Calu3 (cell line): ENCODE measurements around the gene SQSTM1. TPM values are rescaled to one million over a fixed set of nuclear protein-coding genes. Genes with fewer than 3 reads are reported as not detected.

Experiments
- BruUV-seq: library from RNA; stranded (reverse); fragments of 400-500 nt; replicated peaks from 2 replicates; lab custom pipeline; 2021; lab: Mats Ljungman, UMichigan
- CTCF ChIA-PET: fragments of 300-600 bp; sonication (Branson Sonifier 250); formaldehyde crosslinking; loops from one replicate; lab custom pipeline; 2022; ENCODE audit warnings: antibody characterized with exemption; lab: Charles Lee
- DNase-seq: peaks from one replicate; pipeline ENCODE4 v3.0.0; 2022
- H3K27ac Mint-ChIP-seq: one replicate; pipeline ENCODE4 v1.8.0; 2022; ENCODE audit warnings: mixed read lengths; ENCODE audit not compliant: unreplicated experiment
- H3K27me3 Mint-ChIP-seq: one replicate; pipeline ENCODE4 v1.8.0; 2022; ENCODE audit warnings: mixed read lengths; ENCODE audit not compliant: unreplicated experiment
- H3K36me3 Mint-ChIP-seq: one replicate; pipeline ENCODE4 v1.8.0; 2022; ENCODE audit warnings: mild to moderate bottlenecking, moderate library complexity, mixed read lengths; ENCODE audit not compliant: insufficient read depth, unreplicated experiment
- H3K4me1 Mint-ChIP-seq: one replicate; pipeline ENCODE4 v1.8.0; 2022; ENCODE audit warnings: mild to moderate bottlenecking, low read depth, mixed read lengths; ENCODE audit not compliant: unreplicated experiment
- H3K4me3 Mint-ChIP-seq: one replicate; pipeline ENCODE4 v1.8.0; 2022; ENCODE audit warnings: mild to moderate bottlenecking, low read depth, moderate library complexity, mixed read lengths; ENCODE audit not compliant: unreplicated experiment
- H3K9me3 Mint-ChIP-seq: one replicate; pipeline ENCODE4 v1.8.0; 2022; ENCODE audit warnings: low read depth, mixed read lengths; ENCODE audit not compliant: unreplicated experiment
- intact Hi-C: fragments of 100-400 bp; cut with micrococcal nuclease; formaldehyde crosslinking; loops from one replicate; pipeline ENCODE4 v1.10.0; 2022; ENCODE audit not compliant: unreplicated experiment
- total RNA-seq: library from RNA; stranded (reverse); gene quantifications from 2 replicates; pipeline ENCODE4 v1.2.3, GENCODE V29; 2022
- TF ChIP-seq, protein P1 (sequence below): fragments of 200-600 bp; IDR thresholded peaks from one replicate; pipeline ENCODE4 v1.8.0; 2022; ENCODE audit warnings: antibody characterized with exemption; ENCODE audit not compliant: unreplicated experiment

The SQSTM1 gene
- total RNA-seq, 1 experiment from 2014 or later, result 1,023 TPM

DNA sequence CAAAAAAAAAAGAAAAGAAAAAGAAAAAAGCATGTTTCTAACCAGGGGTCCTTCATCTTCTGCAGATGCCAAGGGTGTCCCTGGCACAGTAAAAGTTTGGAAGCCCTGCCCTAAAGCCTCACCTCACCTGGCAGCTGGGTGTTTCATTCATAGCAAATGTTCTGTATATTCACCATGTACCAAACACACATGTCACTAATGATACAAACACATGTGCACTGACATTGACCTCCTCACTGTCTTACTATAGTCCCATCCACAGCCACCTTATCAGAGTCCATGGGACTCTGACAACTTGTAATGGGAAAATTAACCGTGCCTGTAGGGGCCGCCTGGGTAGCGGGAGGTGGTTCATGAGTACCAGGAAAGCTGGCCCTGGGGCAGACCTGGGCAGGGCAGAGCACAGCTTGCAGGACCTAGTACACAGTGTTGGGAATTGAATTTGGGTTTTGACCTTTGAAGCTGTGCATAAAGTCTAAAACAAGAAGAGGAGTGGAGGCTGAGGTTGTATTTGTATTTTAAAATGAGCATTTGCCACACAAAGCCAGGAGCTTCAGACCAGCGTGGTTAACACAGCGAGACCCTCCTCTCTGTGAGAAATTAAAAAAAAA is 7.6 kb upstream of the SQSTM1 start:
- intact Hi-C loops, result no loop called here
- no peak overlapping the region for H3K27ac Mint-ChIP-seq

DNA sequence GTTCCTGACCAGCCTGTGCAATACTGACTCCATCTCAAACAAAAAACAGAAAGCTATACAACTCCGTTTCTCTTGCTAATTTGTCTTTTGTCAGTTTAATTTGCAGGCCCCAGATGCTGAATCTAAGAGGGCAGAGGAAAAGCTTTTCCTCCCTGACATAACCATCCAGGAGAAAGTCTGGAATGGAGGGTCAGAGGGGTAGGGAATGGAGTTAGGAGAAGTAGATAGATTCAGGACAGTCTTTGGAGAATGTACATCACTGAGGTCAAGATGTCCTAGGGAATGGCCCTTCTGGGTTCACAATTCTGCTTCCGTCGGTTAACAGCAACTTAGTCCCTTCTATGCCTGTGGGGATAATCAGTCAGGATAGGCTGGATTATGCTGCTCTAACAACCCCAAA is 6.6 kb upstream of the SQSTM1 start:
- Mint-ChIP-seq H3K36me3 (peaks cover 82% of the 10 kb centered on the region), H3K27me3 (no peaks in the 10 kb centered on the region), H3K4me3 (no peak overlapping the region), H3K9me3 (no peaks in the 10 kb centered on the region), H3K27ac (no peak overlapping the region), H3K4me1 (peaks cover 14% of the 10 kb centered on the region)
- TF ChIP-seq, protein P1, sequence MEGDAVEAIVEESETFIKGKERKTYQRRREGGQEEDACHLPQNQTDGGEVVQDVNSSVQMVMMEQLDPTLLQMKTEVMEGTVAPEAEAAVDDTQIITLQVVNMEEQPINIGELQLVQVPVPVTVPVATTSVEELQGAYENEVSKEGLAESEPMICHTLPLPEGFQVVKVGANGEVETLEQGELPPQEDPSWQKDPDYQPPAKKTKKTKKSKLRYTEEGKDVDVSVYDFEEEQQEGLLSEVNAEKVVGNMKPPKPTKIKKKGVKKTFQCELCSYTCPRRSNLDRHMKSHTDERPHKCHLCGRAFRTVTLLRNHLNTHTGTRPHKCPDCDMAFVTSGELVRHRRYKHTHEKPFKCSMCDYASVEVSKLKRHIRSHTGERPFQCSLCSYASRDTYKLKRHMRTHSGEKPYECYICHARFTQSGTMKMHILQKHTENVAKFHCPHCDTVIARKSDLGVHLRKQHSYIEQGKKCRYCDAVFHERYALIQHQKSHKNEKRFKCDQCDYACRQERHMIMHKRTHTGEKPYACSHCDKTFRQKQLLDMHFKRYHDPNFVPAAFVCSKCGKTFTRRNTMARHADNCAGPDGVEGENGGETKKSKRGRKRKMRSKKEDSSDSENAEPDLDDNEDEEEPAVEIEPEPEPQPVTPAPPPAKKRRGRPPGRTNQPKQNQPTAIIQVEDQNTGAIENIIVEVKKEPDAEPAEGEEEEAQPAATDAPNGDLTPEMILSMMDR, result no peak
- no peak for DNase-seq
- intact Hi-C loops, result no loop called here
- no TSS peak for BruUV-seq
- CTCF ChIA-PET, result no interaction called here

More for the DNA sequence above, 7.6 kb upstream of the SQSTM1 start:
- no peaks in the 10 kb centered on the region for H3K27me3 Mint-ChIP-seq
- no peaks in the 10 kb centered on the region for H3K9me3 Mint-ChIP-seq
- CTCF ChIA-PET, result interaction anchor here (0.6 kb wide), 1 partner anchor 887 kb away, joined by 5 read pairs; no protein-coding TSS in a partner anchor
- peaks cover 7% of the 10 kb centered on the region for H3K4me1 Mint-ChIP-seq
- no peak overlapping the region for H3K4me3 Mint-ChIP-seq
- TF ChIP-seq, protein P1, result no peak
- BruUV-seq, result no TSS peak
- DNase-seq, result no peak
- H3K36me3 Mint-ChIP-seq, result peaks cover 78% of the 10 kb centered on the region

DNA sequence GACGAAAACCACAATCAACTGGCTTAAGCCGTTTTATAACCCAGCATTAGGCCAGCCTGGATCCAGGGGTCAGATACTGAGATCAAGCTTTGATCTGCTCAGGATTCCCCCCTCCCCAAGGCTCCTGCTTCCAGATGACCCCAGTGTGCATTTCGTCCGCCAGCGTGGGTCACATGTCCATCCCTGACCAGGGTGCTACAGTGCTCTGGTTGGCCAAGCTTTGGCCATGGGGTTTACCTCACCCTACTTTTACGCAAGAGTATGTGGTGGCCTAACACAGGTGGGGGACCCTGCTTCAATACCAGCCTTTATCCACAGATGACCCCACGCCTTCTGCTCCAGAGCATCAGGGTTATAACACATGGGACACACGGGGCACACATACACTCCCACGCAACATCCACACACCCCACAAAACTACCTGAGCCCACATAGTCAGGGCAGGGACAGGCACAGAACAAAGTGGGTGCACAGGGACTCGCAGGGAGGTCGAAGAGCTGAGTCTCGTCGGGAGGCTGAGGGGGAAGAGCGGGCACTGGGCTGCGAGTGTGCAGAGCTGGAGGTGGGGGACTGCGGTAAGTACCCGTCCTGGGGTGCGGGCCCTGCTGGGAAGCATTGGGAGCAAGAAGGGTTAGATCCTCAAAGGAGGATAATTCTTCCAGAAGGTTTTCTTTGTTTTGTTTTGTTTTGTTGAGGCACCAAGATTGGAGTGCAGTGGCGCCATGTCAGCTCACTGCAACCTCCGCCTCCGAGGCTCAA is 5.0 kb upstream of the SQSTM1 start:
- TF ChIP-seq, protein P1, result no peak
- Mint-ChIP-seq H3K27me3 (no peaks in the 10 kb centered on the region), H3K4me3 (no peak overlapping the region), H3K4me1 (peaks cover 24% of the 10 kb centered on the region), H3K9me3 (no peaks in the 10 kb centered on the region), H3K27ac (peak overlapping the region; percentile 50), H3K36me3 (peaks cover 87% of the 10 kb centered on the region)
- BruUV-seq, result no TSS peak
- CTCF ChIA-PET, result interaction anchor here (1.1 kb wide), 1 partner anchor 7 kb away, joined by 3 read pairs; no protein-coding TSS in a partner anchor
- no peak for DNase-seq
- intact Hi-C loops, result no loop called here

DNA sequence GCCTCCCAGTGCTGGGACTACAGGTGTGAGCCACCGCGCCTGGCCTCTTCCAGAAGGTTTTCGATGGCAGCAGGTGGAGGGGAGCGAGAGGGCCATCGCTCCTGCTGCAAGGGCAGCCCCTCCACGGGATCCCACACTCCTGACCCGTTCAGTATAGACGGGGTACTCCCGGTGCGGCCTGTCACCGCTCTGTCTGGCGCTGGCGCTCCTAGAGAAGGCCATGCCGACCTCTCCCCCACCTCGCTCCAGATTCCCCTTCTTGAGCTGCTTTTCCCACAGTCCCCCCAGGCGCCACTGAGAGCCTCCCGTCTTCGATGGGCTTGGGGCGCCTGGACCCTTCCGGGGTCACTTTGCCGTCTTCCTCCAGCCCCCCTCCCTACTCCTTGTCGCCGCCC is 4.3 kb upstream of the SQSTM1 start:
- no peak overlapping the region for H3K4me3 Mint-ChIP-seq
- H3K4me1 Mint-ChIP-seq, result peaks cover 24% of the 10 kb centered on the region
- CTCF ChIA-PET, result interaction anchor here (1.1 kb wide), 1 partner anchor 8 kb away, joined by 3 read pairs; no protein-coding TSS in a partner anchor
- TF ChIP-seq, protein P1, result no peak
- no peak overlapping the region for H3K27ac Mint-ChIP-seq
- intact Hi-C loops, result no loop called here
- no peaks in the 10 kb centered on the region for H3K9me3 Mint-ChIP-seq
- DNase-seq, result no peak
- peaks cover 87% of the 10 kb centered on the region for H3K36me3 Mint-ChIP-seq
- H3K27me3 Mint-ChIP-seq, result no peaks in the 10 kb centered on the region
- no TSS peak for BruUV-seq
